HEK293 (cell line): ENCODE results near the gene MGMT.

Experiments used
- CTCF ChIA-PET: fragments of 350-600 bp; formaldehyde crosslinking; extraction: SDS; loops from one replicate; lab custom pipeline; 2021; ENCODE audit warnings: antibody characterized with exemption; lab: Yijun Ruan, JAX
- POLR2A ChIA-PET: fragments of 300-600 bp; formaldehyde crosslinking; extraction: SDS; loops from one replicate; lab custom pipeline; 2020; ENCODE audit warnings: antibody characterized with exemption, inconsistent platforms; lab: Yijun Ruan, JAX
- H3K27ac ChIP-seq: fragments of 200-500 bp; sonication (Bioruptor generic); 2 replicates; pipeline ENCODE4 v1.5.1; 2014; ENCODE audit warnings: low read depth, low read length, control low read depth, inconsistent platforms; ENCODE audit errors: extremely low read depth
- H3K36me3 ChIP-seq, 2 experiments: fragments of 200-500 bp in 1 of 2; sonication (Bioruptor generic) in 1 of 2; 1 replicate in 1 of 2; 2 replicates in 1 of 2; pipeline ENCODE4 v1.5.1; 2014 to 2017; ENCODE audit warnings: inconsistent platforms in 2 of 2, low read length in 2 of 2; ENCODE audit not compliant: control insufficient read depth in 2 of 2, insufficient read depth in 1 of 2
- H3K4me1 ChIP-seq: fragments of 200-500 bp; sonication (Bioruptor generic); 2 replicates; pipeline ENCODE4 v1.5.1; 2014; ENCODE audit warnings: mild to moderate bottlenecking, low read length, inconsistent platforms; ENCODE audit not compliant: control insufficient read depth, insufficient read depth
- H3K4me3 ChIP-seq: 2 replicates; pipeline ENCODE4 v1.5.1; 2011; ENCODE audit warnings: low read depth, mild to moderate bottlenecking, control low read depth, low read length, moderate library complexity
- H3K9me3 ChIP-seq: fragments of 200-500 bp; sonication (Bioruptor generic); 2 replicates; pipeline ENCODE4 v1.5.1; 2014; ENCODE audit warnings: low read depth, low read length, inconsistent platforms; ENCODE audit not compliant: control insufficient read depth, insufficient read depth
- GLI4 ChIP-seq: fragments of 450-650 bp; formaldehyde crosslinking; IDR thresholded peaks from 2 replicates; pipeline ENCODE4 v1.5.1; 2016; ENCODE audit warnings: missing biosample characterization, missing genetic modification characterization
- SETDB1 ChIP-seq: IDR thresholded peaks from one replicate; pipeline ENCODE4 v1.6.1; 2017; ENCODE audit warnings: mild to moderate bottlenecking, low read length, moderate library complexity, mixed read lengths; ENCODE audit not compliant: insufficient read length
- TRIM28 ChIP-seq: IDR thresholded peaks from 2 replicates; pipeline ENCODE4 v1.6.1; 2011; ENCODE audit warnings: low read length, control low read depth, borderline replicate concordance
- ZBTB7A ChIP-seq: fragments of 450-650 bp; formaldehyde crosslinking; IDR thresholded peaks from 2 replicates; pipeline ENCODE4 v1.5.1; 2016; ENCODE audit warnings: low read depth, missing biosample characterization, missing genetic modification characterization
- ZFP69B ChIP-seq: fragments of 450-650 bp; formaldehyde crosslinking; IDR thresholded peaks from 2 replicates; pipeline ENCODE4 v1.5.1; 2016; ENCODE audit warnings: missing biosample characterization, missing genetic modification characterization
- ZNF133 ChIP-seq: fragments of 450-650 bp; formaldehyde crosslinking; IDR thresholded peaks from 2 replicates; pipeline ENCODE4 v1.5.1; 2016; ENCODE audit warnings: missing biosample characterization, missing genetic modification characterization
- ZNF211 ChIP-seq: fragments of 450-650 bp; formaldehyde crosslinking; IDR thresholded peaks from 2 replicates; pipeline ENCODE4 v1.5.1; 2016; ENCODE audit warnings: low read depth, missing biosample characterization, missing genetic modification characterization
- ZNF335 ChIP-seq: fragments of 450-650 bp; formaldehyde crosslinking; conservative IDR thresholded peaks from 2 replicates; pipeline ENCODE4 v1.5.1; 2016; ENCODE audit warnings: missing biosample characterization, missing genetic modification characterization
- ZNF501 ChIP-seq: fragments of 450-650 bp; formaldehyde crosslinking; IDR thresholded peaks from 2 replicates; pipeline ENCODE4 v1.5.1; 2016; ENCODE audit warnings: missing biosample characterization, missing genetic modification characterization
- ZNF624 ChIP-seq: fragments of 450-650 bp; formaldehyde crosslinking; IDR thresholded peaks from 2 replicates; pipeline ENCODE4 v1.5.1; 2017; ENCODE audit warnings: missing biosample characterization, missing genetic modification characterization
- ZNF626 ChIP-seq: fragments of 450-650 bp; sonication (Bioruptor Pico); formaldehyde crosslinking; IDR thresholded peaks from 2 replicates; pipeline ENCODE4 v1.5.1; 2018; ENCODE audit warnings: missing biosample characterization, missing genetic modification characterization, inconsistent platforms
- ZNF76 ChIP-seq: fragments of 450-650 bp; formaldehyde crosslinking; IDR thresholded peaks from 2 replicates; pipeline ENCODE4; 2016; ENCODE audit warnings: low read depth, missing biosample characterization, missing genetic modification characterization, borderline replicate concordance
- ZNF791 ChIP-seq: fragments of 450-650 bp; formaldehyde crosslinking; IDR thresholded peaks from 2 replicates; pipeline ENCODE4 v1.5.1; 2016; ENCODE audit warnings: missing biosample characterization, missing genetic modification characterization
- TF ChIP-seq, protein P1 (sequence below): fragments of 450-650 bp; formaldehyde crosslinking; IDR thresholded peaks from 2 replicates; pipeline ENCODE4 v1.5.1; 2016; ENCODE audit warnings: missing biosample characterization, missing genetic modification characterization
- TF ChIP-seq, protein P2 (sequence below): fragments of 450-650 bp; IDR thresholded peaks from 2 replicates; pipeline ENCODE4 v1.5.1; 2018; ENCODE audit warnings: missing biosample characterization, missing genetic modification characterization
- TF ChIP-seq, protein P3 (sequence below): fragments of 450-650 bp; formaldehyde crosslinking; IDR thresholded peaks from 2 replicates; pipeline ENCODE4 v1.5.1; 2016; ENCODE audit warnings: missing biosample characterization, missing genetic modification characterization
- TF ChIP-seq, protein P4 (sequence below): fragments of 450-650 bp; formaldehyde crosslinking; IDR thresholded peaks from 2 replicates; pipeline ENCODE4; 2016; ENCODE audit warnings: missing biosample characterization, missing genetic modification characterization
- TF ChIP-seq, protein P5 (sequence below): fragments of 450-650 bp; formaldehyde crosslinking; optimal IDR thresholded peaks from 2 replicates; pipeline ENCODE3; 2016; ENCODE audit warnings: missing biosample characterization, mild to moderate bottlenecking, missing genetic modification characterization
- TF ChIP-seq, protein P6 (sequence below): fragments of 450-650 bp; formaldehyde crosslinking; IDR thresholded peaks from 2 replicates; pipeline ENCODE4 v1.5.1; 2016; ENCODE audit warnings: missing biosample characterization, missing genetic modification characterization, low read depth
- TF ChIP-seq, protein P7 (sequence below): fragments of 450-650 bp; formaldehyde crosslinking; IDR thresholded peaks from 2 replicates; pipeline ENCODE4 v1.5.1; 2016; ENCODE audit warnings: missing biosample characterization, missing genetic modification characterization

Gene MGMT

DNA sequence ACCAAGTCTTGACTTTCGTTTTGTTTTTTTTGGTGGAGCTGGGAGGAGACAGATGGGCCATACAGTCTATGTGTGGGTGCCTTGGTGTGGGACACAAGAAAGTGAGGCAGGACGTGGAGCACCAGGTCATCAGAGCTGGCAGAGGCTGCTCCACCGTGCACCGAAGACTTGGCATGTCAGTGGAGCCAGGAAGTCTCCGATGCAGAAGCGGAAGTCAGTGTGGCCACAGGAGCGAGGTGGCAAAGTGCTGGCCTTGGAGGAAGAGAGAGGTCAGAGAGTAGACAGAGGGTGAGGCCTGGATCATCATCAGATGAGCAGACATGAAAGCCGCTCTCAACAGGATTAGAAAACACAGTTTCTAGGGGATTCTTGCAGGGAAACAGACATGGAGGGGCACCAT lies 116.8 kb downstream of the MGMT start:
- H3K4me3 ChIP-seq, result no peak overlapping the region
- no peaks in the 10 kb centered on the region for H3K36me3 ChIP-seq
- ChIA-PET CTCF (interaction anchor here (1.1 kb wide), 1 partner anchor 88 kb away, joined by 3 read pairs; no protein-coding TSS in a partner anchor), POLR2A (no interaction called here)
- H3K9me3 ChIP-seq, result peaks cover 3% of the 10 kb centered on the region; the same call in 1 of the 2 replicates
- TF ChIP-seq ZNF624 (tag by site-specific recombination) (no peak), ZFP69B (no peak), ZNF626 (tag by site-specific recombination) (no peak), ZNF501 (tag by site-specific recombination) (no peak), ZNF791 (tag by site-specific recombination) (no peak), ZNF76 (tag by site-specific recombination) (no peak), ZBTB7A (tag by site-specific recombination) (no peak)
- TF ChIP-seq, protein P1, sequence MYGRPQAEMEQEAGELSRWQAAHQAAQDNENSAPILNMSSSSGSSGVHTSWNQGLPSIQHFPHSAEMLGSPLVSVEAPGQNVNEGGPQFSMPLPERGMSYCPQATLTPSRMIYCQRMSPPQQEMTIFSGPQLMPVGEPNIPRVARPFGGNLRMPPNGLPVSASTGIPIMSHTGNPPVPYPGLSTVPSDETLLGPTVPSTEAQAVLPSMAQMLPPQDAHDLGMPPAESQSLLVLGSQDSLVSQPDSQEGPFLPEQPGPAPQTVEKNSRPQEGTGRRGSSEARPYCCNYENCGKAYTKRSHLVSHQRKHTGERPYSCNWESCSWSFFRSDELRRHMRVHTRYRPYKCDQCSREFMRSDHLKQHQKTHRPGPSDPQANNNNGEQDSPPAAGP, result no peak
- TF ChIP-seq, protein P2, sequence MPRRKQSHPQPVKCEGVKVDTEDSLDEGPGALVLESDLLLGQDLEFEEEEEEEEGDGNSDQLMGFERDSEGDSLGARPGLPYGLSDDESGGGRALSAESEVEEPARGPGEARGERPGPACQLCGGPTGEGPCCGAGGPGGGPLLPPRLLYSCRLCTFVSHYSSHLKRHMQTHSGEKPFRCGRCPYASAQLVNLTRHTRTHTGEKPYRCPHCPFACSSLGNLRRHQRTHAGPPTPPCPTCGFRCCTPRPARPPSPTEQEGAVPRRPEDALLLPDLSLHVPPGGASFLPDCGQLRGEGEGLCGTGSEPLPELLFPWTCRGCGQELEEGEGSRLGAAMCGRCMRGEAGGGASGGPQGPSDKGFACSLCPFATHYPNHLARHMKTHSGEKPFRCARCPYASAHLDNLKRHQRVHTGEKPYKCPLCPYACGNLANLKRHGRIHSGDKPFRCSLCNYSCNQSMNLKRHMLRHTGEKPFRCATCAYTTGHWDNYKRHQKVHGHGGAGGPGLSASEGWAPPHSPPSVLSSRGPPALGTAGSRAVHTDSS (tag by site-specific recombination), result no peak
- TF ChIP-seq, protein P3, sequence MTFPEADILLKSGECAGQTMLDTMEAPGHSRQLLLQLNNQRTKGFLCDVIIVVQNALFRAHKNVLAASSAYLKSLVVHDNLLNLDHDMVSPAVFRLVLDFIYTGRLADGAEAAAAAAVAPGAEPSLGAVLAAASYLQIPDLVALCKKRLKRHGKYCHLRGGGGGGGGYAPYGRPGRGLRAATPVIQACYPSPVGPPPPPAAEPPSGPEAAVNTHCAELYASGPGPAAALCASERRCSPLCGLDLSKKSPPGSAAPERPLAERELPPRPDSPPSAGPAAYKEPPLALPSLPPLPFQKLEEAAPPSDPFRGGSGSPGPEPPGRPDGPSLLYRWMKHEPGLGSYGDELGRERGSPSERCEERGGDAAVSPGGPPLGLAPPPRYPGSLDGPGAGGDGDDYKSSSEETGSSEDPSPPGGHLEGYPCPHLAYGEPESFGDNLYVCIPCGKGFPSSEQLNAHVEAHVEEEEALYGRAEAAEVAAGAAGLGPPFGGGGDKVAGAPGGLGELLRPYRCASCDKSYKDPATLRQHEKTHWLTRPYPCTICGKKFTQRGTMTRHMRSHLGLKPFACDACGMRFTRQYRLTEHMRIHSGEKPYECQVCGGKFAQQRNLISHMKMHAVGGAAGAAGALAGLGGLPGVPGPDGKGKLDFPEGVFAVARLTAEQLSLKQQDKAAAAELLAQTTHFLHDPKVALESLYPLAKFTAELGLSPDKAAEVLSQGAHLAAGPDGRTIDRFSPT (tag by site-specific recombination), result no peak
- TF ChIP-seq, protein P4, sequence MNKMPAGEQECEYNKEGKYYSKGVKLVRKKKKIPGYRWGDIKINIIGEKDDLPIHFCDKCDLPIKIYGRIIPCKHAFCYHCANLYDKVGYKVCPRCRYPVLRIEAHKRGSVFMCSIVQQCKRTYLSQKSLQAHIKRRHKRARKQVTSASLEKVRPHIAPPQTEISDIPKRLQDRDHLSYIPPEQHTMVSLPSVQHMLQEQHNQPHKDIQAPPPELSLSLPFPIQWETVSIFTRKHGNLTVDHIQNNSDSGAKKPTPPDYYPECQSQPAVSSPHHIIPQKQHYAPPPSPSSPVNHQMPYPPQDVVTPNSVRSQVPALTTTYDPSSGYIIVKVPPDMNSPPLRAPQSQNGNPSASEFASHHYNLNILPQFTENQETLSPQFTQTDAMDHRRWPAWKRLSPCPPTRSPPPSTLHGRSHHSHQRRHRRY, result no peak
- no peaks in the 10 kb centered on the region for H3K4me1 ChIP-seq
- H3K27ac ChIP-seq, result no peak overlapping the region

DNA sequence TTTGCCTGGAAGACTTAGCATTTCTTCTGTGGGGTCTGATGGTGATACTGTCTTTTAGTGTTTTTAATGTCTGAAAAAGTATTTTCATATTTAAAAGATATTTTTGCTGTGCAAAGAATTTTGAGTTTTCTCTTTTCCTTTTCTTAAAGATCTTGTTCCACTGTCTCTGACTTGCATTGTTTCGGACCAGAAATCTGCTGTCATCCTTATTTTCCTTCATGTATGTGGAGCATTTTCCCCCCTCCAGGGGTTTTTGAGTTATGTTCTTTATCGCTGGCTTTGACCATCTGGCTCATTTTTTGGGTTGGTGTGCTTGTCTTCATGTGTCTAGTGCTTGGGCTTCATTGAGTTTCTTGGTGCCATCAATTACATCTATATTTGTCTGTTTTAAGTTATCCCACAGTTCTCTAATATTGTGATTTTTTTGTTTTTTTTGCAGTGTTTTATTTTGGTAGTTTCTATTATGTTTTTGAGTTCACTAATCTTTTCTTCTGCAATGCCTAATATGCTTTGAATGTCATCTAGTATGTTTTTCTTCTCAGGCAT lies 119.9 kb downstream of the MGMT start:
- no peak overlapping the region for H3K27ac ChIP-seq
- no peaks in the 10 kb centered on the region for H3K4me1 ChIP-seq
- H3K9me3 ChIP-seq, result peaks cover 3% of the 10 kb centered on the region; the same call in 1 of the 2 replicates
- no peaks in the 10 kb centered on the region for H3K36me3 ChIP-seq
- no peak overlapping the region for H3K4me3 ChIP-seq
- CTCF ChIA-PET, result no interaction called here
- POLR2A ChIA-PET, result no interaction called here
- TF ChIP-seq, protein P5, sequence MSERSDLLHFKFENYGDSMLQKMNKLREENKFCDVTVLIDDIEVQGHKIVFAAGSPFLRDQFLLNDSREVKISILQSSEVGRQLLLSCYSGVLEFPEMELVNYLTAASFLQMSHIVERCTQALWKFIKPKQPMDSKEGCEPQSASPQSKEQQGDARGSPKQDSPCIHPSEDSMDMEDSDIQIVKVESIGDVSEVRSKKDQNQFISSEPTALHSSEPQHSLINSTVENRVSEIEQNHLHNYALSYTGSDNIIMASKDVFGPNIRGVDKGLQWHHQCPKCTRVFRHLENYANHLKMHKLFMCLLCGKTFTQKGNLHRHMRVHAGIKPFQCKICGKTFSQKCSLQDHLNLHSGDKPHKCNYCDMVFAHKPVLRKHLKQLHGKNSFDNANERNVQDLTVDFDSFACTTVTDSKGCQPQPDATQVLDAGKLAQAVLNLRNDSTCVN, result no peak
- TF ChIP-seq ZNF211 (tag by site-specific recombination) (no peak), GLI4 (no peak), ZNF335 (tag by site-specific recombination) (no peak), ZNF133 (no peak), SETDB1 (peak; percentile 92), TRIM28 (peak; percentile 99)
- TF ChIP-seq, protein P6, sequence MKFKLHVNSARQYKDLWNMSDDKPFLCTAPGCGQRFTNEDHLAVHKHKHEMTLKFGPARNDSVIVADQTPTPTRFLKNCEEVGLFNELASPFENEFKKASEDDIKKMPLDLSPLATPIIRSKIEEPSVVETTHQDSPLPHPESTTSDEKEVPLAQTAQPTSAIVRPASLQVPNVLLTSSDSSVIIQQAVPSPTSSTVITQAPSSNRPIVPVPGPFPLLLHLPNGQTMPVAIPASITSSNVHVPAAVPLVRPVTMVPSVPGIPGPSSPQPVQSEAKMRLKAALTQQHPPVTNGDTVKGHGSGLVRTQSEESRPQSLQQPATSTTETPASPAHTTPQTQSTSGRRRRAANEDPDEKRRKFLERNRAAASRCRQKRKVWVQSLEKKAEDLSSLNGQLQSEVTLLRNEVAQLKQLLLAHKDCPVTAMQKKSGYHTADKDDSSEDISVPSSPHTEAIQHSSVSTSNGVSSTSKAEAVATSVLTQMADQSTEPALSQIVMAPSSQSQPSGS (tag by site-specific recombination), result no peak
- TF ChIP-seq, protein P4, result no peak
- TF ChIP-seq, protein P7, sequence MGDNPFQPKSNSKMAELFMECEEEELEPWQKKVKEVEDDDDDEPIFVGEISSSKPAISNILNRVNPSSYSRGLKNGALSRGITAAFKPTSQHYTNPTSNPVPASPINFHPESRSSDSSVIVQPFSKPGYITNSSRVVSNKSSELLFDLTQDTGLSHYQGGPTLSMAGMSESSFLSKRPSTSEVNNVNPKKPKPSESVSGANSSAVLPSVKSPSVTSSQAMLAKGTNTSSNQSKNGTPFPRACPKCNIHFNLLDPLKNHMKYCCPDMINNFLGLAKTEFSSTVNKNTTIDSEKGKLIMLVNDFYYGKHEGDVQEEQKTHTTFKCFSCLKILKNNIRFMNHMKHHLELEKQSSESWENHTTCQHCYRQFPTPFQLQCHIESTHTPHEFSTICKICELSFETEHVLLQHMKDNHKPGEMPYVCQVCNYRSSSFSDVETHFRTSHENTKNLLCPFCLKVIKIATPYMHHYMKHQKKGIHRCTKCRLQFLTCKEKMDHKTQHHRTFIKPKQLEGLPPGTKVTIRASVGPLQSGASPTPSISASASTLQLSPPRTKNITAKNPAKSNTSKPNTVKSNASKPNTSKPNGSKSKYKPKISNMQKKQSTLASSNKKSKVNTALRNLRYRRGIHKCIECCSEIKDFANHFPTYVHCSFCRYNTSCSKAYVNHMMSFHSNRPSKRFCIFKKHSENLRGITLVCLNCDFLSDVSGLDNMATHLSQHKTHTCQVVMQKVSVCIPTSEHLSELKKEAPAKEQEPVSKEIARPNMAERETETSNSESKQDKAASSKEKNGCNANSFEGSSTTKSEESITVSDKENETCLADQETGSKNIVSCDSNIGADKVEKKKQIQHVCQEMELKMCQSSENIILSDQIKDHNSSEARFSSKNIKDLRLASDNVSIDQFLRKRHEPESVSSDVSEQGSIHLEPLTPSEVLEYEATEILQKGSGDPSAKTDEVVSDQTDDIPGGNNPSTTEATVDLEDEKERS (tag by site-specific recombination), result 0 out of 2 replicates have a peak, but pooled peaks have one; percentile 38
